SU-DHL-6 (cell line): ENCODE data around the gene GOLGA7B.

Experiments
- H2AFZ ChIP-seq: fragments of 200-600 bp; sonication (generic); 2 replicates; pipeline ENCODE4 v1.6.1; 2014; ENCODE audit warnings: low read depth, mild to moderate bottlenecking, moderate library complexity, mixed read lengths, antibody characterized with exemption, low read length; ENCODE audit not compliant: severe bottlenecking
- H3F3A ChIP-seq: fragments of 200-600 bp; shearing (Covaris generic); 2 replicates; pipeline ENCODE4 v1.6.0; 2016; ENCODE audit warnings: antibody characterized with exemption, mild to moderate bottlenecking; ENCODE audit not compliant: insufficient read depth
- H3K27ac ChIP-seq: fragments of 200-600 bp; sonication (generic); 2 replicates; pipeline ENCODE4 v1.5.1; 2016; ENCODE audit warnings: low read depth, mild to moderate bottlenecking, low read length, moderate library complexity, mixed read lengths
- H3K27me3 ChIP-seq: fragments of 200-600 bp; sonication (generic), shearing (Covaris generic); 2 replicates; pipeline ENCODE4 v1.6.0; 2014; ENCODE audit warnings: mild to moderate bottlenecking, low read length
- H3K36me3 ChIP-seq: fragments of 200-600 bp; sonication (generic); 2 replicates; pipeline ENCODE4 v1.6.1; 2014; ENCODE audit warnings: mild to moderate bottlenecking, low read length, mixed read lengths
- H3K4me2 ChIP-seq: fragments of 300-600, 200-600 bp; shearing (Covaris generic), sonication (generic); 2 replicates; pipeline ENCODE4 v1.6.0; 2014; ENCODE audit warnings: low read length, low read depth, mild to moderate bottlenecking; ENCODE audit not compliant: poor library complexity, severe bottlenecking
- H3K4me3 ChIP-seq: fragments of 200-600 bp; sonication (generic); 2 replicates; pipeline ENCODE4 v1.5.1; 2014; ENCODE audit warnings: antibody characterized with exemption, low read length, mild to moderate bottlenecking, mixed read lengths; ENCODE audit not compliant: insufficient read depth, poor library complexity, severe bottlenecking
- H3K79me2 ChIP-seq: fragments of 200-600 bp; sonication (generic); 2 replicates; pipeline ENCODE4 v1.6.1; 2014; ENCODE audit warnings: mild to moderate bottlenecking, low read length, moderate library complexity; ENCODE audit not compliant: insufficient read depth
- H3K9ac ChIP-seq: fragments of 200-600 bp; sonication (generic); 2 replicates; pipeline ENCODE4 v1.7.0; 2014; ENCODE audit warnings: mild to moderate bottlenecking, low read length
- H3K9me2 ChIP-seq: fragments of 200-600 bp; sonication (generic); replicated peaks from 2 replicates; pipeline ENCODE4 v1.6.1; 2014; ENCODE audit warnings: low read length; ENCODE audit not compliant: insufficient read depth
- H3K9me3 ChIP-seq: fragments of 200-600 bp; sonication (generic); 2 replicates; pipeline ENCODE4 v1.6.1; 2014; ENCODE audit warnings: low read length, mixed read lengths; ENCODE audit not compliant: insufficient read depth
- H4K20me1 ChIP-seq: fragments of 200-600 bp; sonication (generic); 2 replicates; pipeline ENCODE4 v1.6.1; 2014; ENCODE audit warnings: low read depth, mild to moderate bottlenecking, antibody characterized with exemption, low read length, moderate library complexity, mixed read lengths
- CTCF ChIP-seq: fragments of 200-600 bp; sonication (generic); IDR thresholded peaks from one replicate; pipeline ENCODE4 v1.5.1; 2017; ENCODE audit warnings: antibody characterized with exemption, mild to moderate bottlenecking, low read length, moderate library complexity; ENCODE audit not compliant: insufficient read depth, poor library complexity, severe bottlenecking
- EZH2phosphoT487 ChIP-seq: fragments of 200-600 bp; sonication (generic), shearing (Covaris generic); conservative IDR thresholded peaks from 2 replicates; pipeline ENCODE4 v1.6.1; 2018; ENCODE audit warnings: mild to moderate bottlenecking, antibody characterized with exemption, low read length, moderate library complexity, mixed read lengths

The GOLGA7B gene

GRCh38 chr10:97892506-97892905 lies 42.9 kb downstream of the GOLGA7B start:
- H3F3A ChIP-seq, result no peaks in the 10 kb centered on the region
- TF ChIP-seq CTCF (no peak), EZH2phosphoT487 (no peak)
- no peaks in the 10 kb centered on the region for H3K36me3 ChIP-seq
- H3K9ac ChIP-seq, result no peak overlapping the region
- no peaks in the 10 kb centered on the region for H4K20me1 ChIP-seq
- H2AFZ ChIP-seq, result no peak overlapping the region
- no peaks in the 10 kb centered on the region for H3K79me2 ChIP-seq
- H3K9me3 ChIP-seq, result no peaks in the 10 kb centered on the region
- H3K27ac ChIP-seq, result no peak overlapping the region
- H3K4me3 ChIP-seq, result no peak overlapping the region
- no peaks in the 10 kb centered on the region for H3K9me2 ChIP-seq
- 0 out of 2 replicates have a peak, but pooled peaks cover 3% of the 10 kb centered on the region for H3K27me3 ChIP-seq
- H3K4me2 ChIP-seq, result no peak overlapping the region

GRCh38 chr10:97892939-97893338 lies 43.3 kb downstream of the GOLGA7B start:
- TF ChIP-seq CTCF (no peak), EZH2phosphoT487 (no peak)
- Histone ChIP-seq H3K9me2 (no peaks in the 10 kb centered on the region), H2AFZ (no peak overlapping the region), H3K4me2 (no peak overlapping the region), H3K79me2 (no peaks in the 10 kb centered on the region), H3K27ac (no peak overlapping the region), H3F3A (no peaks in the 10 kb centered on the region), H3K27me3 (0 out of 2 replicates have a peak, but pooled peaks cover 3% of the 10 kb centered on the region), H3K9ac (no peak overlapping the region), H3K4me3 (no peak overlapping the region), H3K9me3 (no peaks in the 10 kb centered on the region), H3K36me3 (no peaks in the 10 kb centered on the region), H4K20me1 (no peaks in the 10 kb centered on the region)

GRCh38 chr10:97894092-97894491 lies 44.4 kb downstream of the GOLGA7B start:
- Histone ChIP-seq H2AFZ (no peak overlapping the region), H3K9me2 (no peaks in the 10 kb centered on the region), H3K4me3 (no peak overlapping the region), H3K27ac (no peak overlapping the region), H4K20me1 (no peaks in the 10 kb centered on the region), H3K36me3 (no peaks in the 10 kb centered on the region), H3K27me3 (0 out of 2 replicates have a peak, but pooled peaks cover 3% of the 10 kb centered on the region), H3K79me2 (no peaks in the 10 kb centered on the region), H3F3A (no peaks in the 10 kb centered on the region), H3K9me3 (no peaks in the 10 kb centered on the region), H3K9ac (no peak overlapping the region), H3K4me2 (no peak overlapping the region)
- no peak for TF ChIP-seq EZH2phosphoT487
- TF ChIP-seq CTCF, result no peak

GRCh38 chr10:97895084-97895483 lies 45.4 kb downstream of the GOLGA7B start:
- Histone ChIP-seq H3K9me3 (no peaks in the 10 kb centered on the region), H3K4me2 (no peak overlapping the region), H3K27ac (no peak overlapping the region), H3K79me2 (no peaks in the 10 kb centered on the region), H3F3A (no peaks in the 10 kb centered on the region), H3K4me3 (no peak overlapping the region), H3K36me3 (no peaks in the 10 kb centered on the region), H3K9ac (no peak overlapping the region), H3K27me3 (0 out of 2 replicates have a peak, but pooled peaks cover 3% of the 10 kb centered on the region), H3K9me2 (no peaks in the 10 kb centered on the region), H4K20me1 (no peaks in the 10 kb centered on the region), H2AFZ (no peak overlapping the region)
- no peak for TF ChIP-seq CTCF
- no peak for TF ChIP-seq EZH2phosphoT487
